ENCODE data around the gene TRERF1.

DNA sequence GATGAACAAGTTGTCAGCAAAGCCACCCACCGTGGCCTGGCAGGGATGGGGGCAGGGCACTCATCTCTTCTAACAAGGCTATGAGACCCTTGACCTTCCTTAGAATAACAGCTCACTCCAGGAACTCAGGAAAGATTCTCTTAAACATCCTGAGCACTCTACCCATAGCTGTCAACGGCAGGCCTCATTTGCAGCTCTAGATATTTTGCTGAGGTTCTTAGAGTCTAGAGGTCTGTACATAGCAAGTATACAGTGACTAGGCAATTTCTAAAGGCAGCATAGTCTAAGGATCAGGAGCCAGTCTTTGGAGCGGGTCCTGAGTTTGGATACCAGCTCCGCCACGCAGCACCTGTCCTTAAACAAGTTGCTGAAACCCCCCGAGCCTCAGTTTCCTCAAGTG lies 11.7 kb downstream of the TRERF1 start:
- TF ChIP-seq GATA2 (IDR thresholded peaks at IDR 0.05; ENCODE audit: low read depth, low read length) (no peak), GATA3 (IDR thresholded peaks at IDR 0.05; ENCODE audit: low read depth, low read length) (no peak)
